ENCODE measurements around the gene MYH14. TPM values are rescaled to one million over a fixed set of nuclear protein-coding genes. Genes with fewer than 3 reads are reported as not detected.

Gene MYH14
- total and polyA plus RNA-seq, 10 of the 15 experiments (the other 5 are each of a cell fraction or from before 2014, with no cell fraction given): 0.06 to 0.69 (median 0.15) TPM; not detected in 4

DNA sequence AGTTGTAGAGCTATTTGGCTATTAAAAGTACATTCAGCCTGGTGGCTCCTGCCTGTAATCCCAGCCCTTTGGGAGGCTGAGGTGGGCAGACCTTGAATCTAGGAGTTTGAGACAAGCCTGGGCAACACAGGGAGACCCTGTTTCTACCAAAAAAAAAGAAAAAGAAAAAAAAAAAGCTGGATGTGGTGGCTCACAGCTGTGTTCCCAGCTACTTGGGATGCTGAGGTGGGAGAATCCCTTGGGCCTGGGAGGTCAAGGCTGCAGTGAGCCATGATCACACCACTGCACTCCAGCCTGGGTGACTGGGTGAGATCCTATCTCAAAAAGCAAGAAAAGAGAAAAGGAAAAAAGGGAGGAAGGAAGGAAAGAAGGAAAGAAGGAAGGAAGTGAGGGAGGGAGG, 30.7 kb upstream of the MYH14 start:
- SMC1A ChIA-PET (ENCODE audit: uncharacterized antibody, unreplicated experiment): interaction anchor here (0.6 to 1.1 kb wide), 3 partner anchors 19 to 168 kb away, joined by 3 read pairs; no protein-coding TSS in a partner anchor
- H3K9ac ChIP-seq (ENCODE audit: control insufficient read depth, insufficient read depth, low read length): no peak overlapping the region
- DNase-seq (ENCODE audit: low read depth, low spot score) (no peak), ATAC-seq (no peak; the same call in 2 of the 3 replicates), FAIRE-seq (no peak)
- H3K27ac ChIP-seq (ENCODE audit: control insufficient read depth, insufficient read depth): no peak overlapping the region
- no peaks in the 10 kb centered on the region for H4K20me1 ChIP-seq (ENCODE audit: control insufficient read depth, insufficient read depth)
- no peak overlapping the region for H3K4me3 ChIP-seq
- H2AFZ ChIP-seq (ENCODE audit: control insufficient read depth, low read depth, low read length): no peak overlapping the region
- H3K9me3 ChIP-seq (replicated peaks; ENCODE audit: control insufficient read depth, insufficient read depth, low read length): no peaks in the 10 kb centered on the region; the same call in 2 of the 3 replicates
- POLR2A ChIA-PET: interaction anchor here (0.5 to 1.7 kb wide), 4 partner anchors 9 to 174 kb away, joined by 4 to 7 read pairs (median 5); partner anchors contain the start of gene KCNC3
- in situ Hi-C loops (cut with MboI): no loop called here
- no peaks in the 10 kb centered on the region for H3K27me3 ChIP-seq (replicated peaks in 1 of 2; ENCODE audit: control insufficient read depth in 2 of 2, insufficient read depth in 2 of 2, low read length in 1 of 2)
- no peaks in the 10 kb centered on the region for H3K36me3 ChIP-seq (ENCODE audit: control insufficient read depth in 2 of 2, insufficient read depth in 2 of 2, low read length in 1 of 2)
- no peaks in the 10 kb centered on the region for H3K79me2 ChIP-seq (ENCODE audit: control insufficient read depth, insufficient read depth, low read length)
- peaks cover 3% of the 10 kb centered on the region; the same call in 1 of the 2 replicates for H3K4me1 ChIP-seq (ENCODE audit: control insufficient read depth, insufficient read depth, low read length)
- intact Hi-C loops (cut with micrococcal nuclease; ENCODE audit: unreplicated experiment): no loop called here
- RAD21 ChIA-PET (ENCODE audit: unreplicated experiment): interaction anchor here (0.6 to 1.6 kb wide), 3 partner anchors 94 to 497 kb away, joined by 3 to 5 read pairs (median 5); partner anchors contain the start of gene KCNC3
- no TSS peak for BruUV-seq (replicated peaks)
- TF ChIP-seq, protein P1, sequence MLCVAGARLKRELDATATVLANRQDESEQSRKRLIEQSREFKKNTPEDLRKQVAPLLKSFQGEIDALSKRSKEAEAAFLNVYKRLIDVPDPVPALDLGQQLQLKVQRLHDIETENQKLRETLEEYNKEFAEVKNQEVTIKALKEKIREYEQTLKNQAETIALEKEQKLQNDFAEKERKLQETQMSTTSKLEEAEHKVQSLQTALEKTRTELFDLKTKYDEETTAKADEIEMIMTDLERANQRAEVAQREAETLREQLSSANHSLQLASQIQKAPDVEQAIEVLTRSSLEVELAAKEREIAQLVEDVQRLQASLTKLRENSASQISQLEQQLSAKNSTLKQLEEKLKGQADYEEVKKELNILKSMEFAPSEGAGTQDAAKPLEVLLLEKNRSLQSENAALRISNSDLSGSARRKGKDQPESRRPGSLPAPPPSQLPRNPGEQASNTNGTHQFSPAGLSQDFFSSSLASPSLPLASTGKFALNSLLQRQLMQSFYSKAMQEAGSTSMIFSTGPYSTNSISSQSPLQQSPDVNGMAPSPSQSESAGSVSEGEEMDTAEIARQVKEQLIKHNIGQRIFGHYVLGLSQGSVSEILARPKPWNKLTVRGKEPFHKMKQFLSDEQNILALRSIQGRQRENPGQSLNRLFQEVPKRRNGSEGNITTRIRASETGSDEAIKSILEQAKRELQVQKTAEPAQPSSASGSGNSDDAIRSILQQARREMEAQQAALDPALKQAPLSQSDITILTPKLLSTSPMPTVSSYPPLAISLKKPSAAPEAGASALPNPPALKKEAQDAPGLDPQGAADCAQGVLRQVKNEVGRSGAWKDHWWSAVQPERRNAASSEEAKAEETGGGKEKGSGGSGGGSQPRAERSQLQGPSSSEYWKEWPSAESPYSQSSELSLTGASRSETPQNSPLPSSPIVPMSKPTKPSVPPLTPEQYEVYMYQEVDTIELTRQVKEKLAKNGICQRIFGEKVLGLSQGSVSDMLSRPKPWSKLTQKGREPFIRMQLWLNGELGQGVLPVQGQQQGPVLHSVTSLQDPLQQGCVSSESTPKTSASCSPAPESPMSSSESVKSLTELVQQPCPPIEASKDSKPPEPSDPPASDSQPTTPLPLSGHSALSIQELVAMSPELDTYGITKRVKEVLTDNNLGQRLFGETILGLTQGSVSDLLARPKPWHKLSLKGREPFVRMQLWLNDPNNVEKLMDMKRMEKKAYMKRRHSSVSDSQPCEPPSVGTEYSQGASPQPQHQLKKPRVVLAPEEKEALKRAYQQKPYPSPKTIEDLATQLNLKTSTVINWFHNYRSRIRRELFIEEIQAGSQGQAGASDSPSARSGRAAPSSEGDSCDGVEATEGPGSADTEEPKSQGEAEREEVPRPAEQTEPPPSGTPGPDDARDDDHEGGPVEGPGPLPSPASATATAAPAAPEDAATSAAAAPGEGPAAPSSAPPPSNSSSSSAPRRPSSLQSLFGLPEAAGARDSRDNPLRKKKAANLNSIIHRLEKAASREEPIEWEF (IDR thresholded peaks at IDR 0.05; ENCODE audit: insufficient replicate concordance, low read depth, low read length): no peak
- no peak for TF ChIP-seq STAT3 (IDR thresholded peaks at IDR 0.05; ENCODE audit: low read depth, low read length)
- no peak for TF ChIP-seq BHLHE40 (IDR thresholded peaks at IDR 0.05; ENCODE audit: borderline replicate concordance in 1 of 2, low read depth in 2 of 2, low read length in 1 of 2)
- TF ChIP-seq NBN (IDR thresholded peaks at IDR 0.05): no peak
- TF ChIP-seq EZH2 (IDR thresholded peaks at IDR 0.05; ENCODE audit: borderline replicate concordance, control insufficient read depth, low read depth, low read length): no peak
- no peak for TF ChIP-seq IKZF2 (IDR thresholded peaks at IDR 0.05)
- TF ChIP-seq, protein P2, sequence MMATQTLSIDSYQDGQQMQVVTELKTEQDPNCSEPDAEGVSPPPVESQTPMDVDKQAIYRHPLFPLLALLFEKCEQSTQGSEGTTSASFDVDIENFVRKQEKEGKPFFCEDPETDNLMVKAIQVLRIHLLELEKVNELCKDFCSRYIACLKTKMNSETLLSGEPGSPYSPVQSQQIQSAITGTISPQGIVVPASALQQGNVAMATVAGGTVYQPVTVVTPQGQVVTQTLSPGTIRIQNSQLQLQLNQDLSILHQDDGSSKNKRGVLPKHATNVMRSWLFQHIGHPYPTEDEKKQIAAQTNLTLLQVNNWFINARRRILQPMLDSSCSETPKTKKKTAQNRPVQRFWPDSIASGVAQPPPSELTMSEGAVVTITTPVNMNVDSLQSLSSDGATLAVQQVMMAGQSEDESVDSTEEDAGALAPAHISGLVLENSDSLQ (IDR thresholded peaks at IDR 0.05): no peak
- no peak for TF ChIP-seq TCF7 (IDR thresholded peaks at IDR 0.05; ENCODE audit: borderline replicate concordance)
- CTCF ChIA-PET: interaction anchor here (1.1 to 1.4 kb wide), 2 partner anchors 9 to 86 kb away, joined by 4 read pairs; no protein-coding TSS in a partner anchor
- H3K4me2 ChIP-seq (ENCODE audit: control insufficient read depth, insufficient read depth): no peak overlapping the region

All from GM12878 (cell line).